Measurements from ENCODE around the gene TYK2.

TYK2 gene

GRCh38 chr19:10305139-10305806, 75.1 kb downstream of the TYK2 start:
- no peak for FAIRE-seq
